ENCODE results near the gene OR9I1. TPM values are rescaled to one million over a fixed set of nuclear protein-coding genes. Genes with fewer than 3 reads are reported as not detected.

Gene OR9I1
- total and polyA plus RNA-seq, 2 donors (not counting 3 experiments of a cell fraction or from before 2014, with no cell fraction given) = not detected

DNA sequence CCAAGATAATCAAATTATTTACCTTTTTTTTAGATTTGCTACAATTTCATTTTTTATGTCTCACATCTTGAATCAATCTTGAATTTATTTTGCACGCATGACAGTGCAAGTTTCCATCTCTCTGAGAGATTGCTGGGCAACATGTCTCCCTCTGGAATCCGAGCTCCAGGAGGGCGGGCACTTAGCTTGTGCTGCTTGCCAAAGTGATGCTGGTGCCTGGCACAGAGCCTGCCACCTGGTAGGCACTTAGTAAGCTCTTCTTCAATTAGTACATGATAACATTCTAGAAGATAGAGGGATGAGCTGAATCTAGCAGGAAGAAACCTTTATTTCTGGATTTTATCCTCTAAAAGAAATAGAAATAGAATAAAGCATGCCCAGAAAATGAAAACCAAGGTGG, 27.5 kb upstream of the OR9I1 start:
- FAIRE-seq (no peak), DNase-seq (ENCODE audit: low read depth, low spot score) (no peak)
- Histone ChIP-seq H4K20me1 (replicated peaks; ENCODE audit: control insufficient read depth, extremely low read depth, insufficient read depth, low read length) (no peaks in the 10 kb centered on the region), H2AFZ (ENCODE audit: low read depth, low read length) (no peak overlapping the region), H3K9ac (replicated peaks; ENCODE audit: extremely low read depth, insufficient read depth, low read length) (no peak overlapping the region), H3K27me3 (ENCODE audit: control insufficient read depth in 2 of 2, insufficient read depth in 2 of 2, low read length in 2 of 2) (no peaks in the 10 kb centered on the region), H3K79me2 (ENCODE audit: control insufficient read depth, insufficient read depth, low read length) (no peaks in the 10 kb centered on the region), H3K36me3 (ENCODE audit: control insufficient read depth in 2 of 2, extremely low read depth in 1 of 2, insufficient read depth in 2 of 2, low read length in 2 of 2) (no peaks in the 10 kb centered on the region), H3K9me1 (replicated peaks; ENCODE audit: control insufficient read depth, extremely low read depth, insufficient read depth, low read length) (no peaks in the 10 kb centered on the region), H3K4me3 (replicated peaks in 1 of 3; ENCODE audit: insufficient read depth in 1 of 3, low read depth in 1 of 3, low read length in 3 of 3) (no peak overlapping the region), H3K27ac (ENCODE audit: insufficient read depth, low read depth, low read length) (no peak overlapping the region), H3K4me2 (ENCODE audit: insufficient read depth, low read length) (no peak overlapping the region), H3K9me3 (replicated peaks; ENCODE audit: control insufficient read depth, insufficient read depth, low read length) (no peaks in the 10 kb centered on the region), H3K4me1 (ENCODE audit: control insufficient read depth, extremely low read depth, insufficient read depth, low read length) (no peaks in the 10 kb centered on the region)
- ChIA-PET POLR2A (no interaction called here), CTCF (no interaction called here)
- intact Hi-C loops (cut with micrococcal nuclease) = no loop called here
- BruUV-seq (replicated peaks) = no TSS peak
- TF ChIP-seq JUN (IDR thresholded peaks at IDR 0.05; ENCODE audit: borderline replicate concordance, insufficient read depth, insufficient read length, low read depth) (no peak), FOS (IDR thresholded peaks at IDR 0.05; ENCODE audit: borderline replicate concordance, insufficient read depth, low read length) (no peak), EZH2 (IDR thresholded peaks at IDR 0.05; ENCODE audit: borderline replicate concordance, low read depth, low read length, severe bottlenecking) (no peak), POLR2A (IDR thresholded peaks at IDR 0.05; ENCODE audit: low read depth, low read length) (no peak), POLR2AphosphoS5 (IDR thresholded peaks at IDR 0.05; ENCODE audit: insufficient read depth, low read depth, low read length) (no peak), GATA2 (IDR thresholded peaks at IDR 0.05; ENCODE audit: insufficient read depth, insufficient read length, low read depth, low read length) (no peak), CTCF (IDR thresholded peaks at IDR 0.05; ENCODE audit: extremely low read depth in 1 of 2, insufficient read depth in 1 of 2, low read depth in 1 of 2, low read length in 2 of 2) (no peak), MYC (IDR thresholded peaks at IDR 0.05; ENCODE audit: low read depth, low read length) (no peak)
- TF ChIP-seq, protein P1, sequence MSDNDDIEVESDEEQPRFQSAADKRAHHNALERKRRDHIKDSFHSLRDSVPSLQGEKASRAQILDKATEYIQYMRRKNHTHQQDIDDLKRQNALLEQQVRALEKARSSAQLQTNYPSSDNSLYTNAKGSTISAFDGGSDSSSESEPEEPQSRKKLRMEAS (IDR thresholded peaks at IDR 0.05; ENCODE audit: insufficient read depth, insufficient read length) = no peak
- dilution Hi-C loops (cut with MboI; ENCODE audit: extremely low pct_ligation_motif_present, low sequenced_read_pairs) = no loop called here
